HepG2 (cell line): Measurements from ENCODE around the gene TASOR2. TPM values are rescaled to one million over a fixed set of nuclear protein-coding genes. Genes with fewer than 3 reads are reported as not detected.

Experiments
- BCL3 ChIP-seq: sonication (generic); formaldehyde crosslinking; IDR thresholded peaks from 2 replicates; pipeline ENCODE4 v1.5.1; 2020; ENCODE audit warnings: mild to moderate bottlenecking, missing genetic modification reagents, moderate library complexity
- BRD4 ChIP-seq: sonication (generic); formaldehyde crosslinking; IDR thresholded peaks from 2 replicates; pipeline ENCODE4 v1.4.0; 2020; ENCODE audit warnings: missing genetic modification reagents
- FOSL2 ChIP-seq: sonication (generic); formaldehyde crosslinking; IDR thresholded peaks from 2 replicates; pipeline ENCODE4 v1.4.0; 2020; ENCODE audit warnings: missing genetic modification reagents
- HMGXB4 ChIP-seq, 2 experiments: sonication (generic) in 1 of 2; formaldehyde crosslinking in 1 of 2; IDR thresholded peaks; 2 replicates each; pipeline versions ENCODE4 v1.4.0 to v1.6.1; 2018 to 2020; ENCODE audit warnings: missing genetic modification reagents in 2 of 2, borderline replicate concordance in 1 of 2, low read depth in 1 of 2, mild to moderate bottlenecking in 1 of 2, missing biosample characterization in 1 of 2
- HNF4G ChIP-seq, 2 experiments: sonication (generic) in 1 of 2; formaldehyde crosslinking in 1 of 2; IDR thresholded peaks; 2 replicates each; pipeline versions ENCODE4 v1.4.0 to v1.6.1; 2011 to 2020; ENCODE audit warnings: borderline replicate concordance in 2 of 2, low read depth in 2 of 2, mild to moderate bottlenecking in 2 of 2, low read length in 1 of 2, missing genetic modification reagents in 1 of 2, moderate library complexity in 1 of 2
- MEIS2 ChIP-seq: sonication (generic); formaldehyde crosslinking; IDR thresholded peaks from 2 replicates; pipeline ENCODE4 v1.9.0; 2021; ENCODE audit warnings: mild to moderate bottlenecking, missing genetic modification reagents
- NRL ChIP-seq: sonication (generic); formaldehyde crosslinking; IDR thresholded peaks from 2 replicates; pipeline ENCODE4 v1.5.0; 2020; ENCODE audit warnings: missing genetic modification reagents, mild to moderate bottlenecking, moderate library complexity, borderline replicate concordance
- SATB2 ChIP-seq: sonication (generic); formaldehyde crosslinking; IDR thresholded peaks from 2 replicates; pipeline ENCODE4 v1.5.0; 2020; ENCODE audit warnings: missing genetic modification reagents
- SMYD3 ChIP-seq: sonication (generic); formaldehyde crosslinking; IDR thresholded peaks from 2 replicates; pipeline ENCODE4 v1.8.1; 2023; ENCODE audit warnings: mild to moderate bottlenecking, missing genetic modification reagents
- SP5 ChIP-seq: IDR thresholded peaks from 2 replicates; pipeline ENCODE4 v1.6.1; 2016; ENCODE audit warnings: low read depth, borderline replicate concordance
- ZBTB39 ChIP-seq: sonication (generic); formaldehyde crosslinking; IDR thresholded peaks from 2 replicates; pipeline ENCODE4 v1.5.0; 2020; ENCODE audit warnings: missing genetic modification reagents
- ZNF143 ChIP-seq: sonication (generic); formaldehyde crosslinking; IDR thresholded peaks from 2 replicates; pipeline ENCODE4 v1.4.0; 2020; ENCODE audit warnings: missing genetic modification reagents
- ZNF644 ChIP-seq: IDR thresholded peaks from 2 replicates; pipeline ENCODE4 v1.6.1; 2016; ENCODE audit warnings: low read depth
- ZNF710 ChIP-seq: sonication (generic); formaldehyde crosslinking; IDR thresholded peaks from 2 replicates; pipeline ENCODE4 v1.5.0; 2020; ENCODE audit warnings: mild to moderate bottlenecking, missing genetic modification reagents, borderline replicate concordance
- ZNF782 ChIP-seq: sonication (generic); formaldehyde crosslinking; IDR thresholded peaks from 2 replicates; pipeline ENCODE4 v1.4.0; 2020; ENCODE audit warnings: missing genetic modification reagents, mild to moderate bottlenecking, borderline replicate concordance
- ZNF800 ChIP-seq: sonication (generic); formaldehyde crosslinking; IDR thresholded peaks from 2 replicates; pipeline ENCODE4 v1.4.0; 2020; ENCODE audit warnings: missing genetic modification reagents
- ZSCAN29 ChIP-seq: sonication (generic); formaldehyde crosslinking; conservative IDR thresholded peaks from 2 replicates; pipeline ENCODE4 v1.4.0; 2020; ENCODE audit warnings: mild to moderate bottlenecking, missing genetic modification reagents
- polyA plus RNA-seq, 8 experiments: library from polyadenylated mRNA; depleted of rRNA in 3 of 8; stranded (reverse) in 7 of 8; unstranded in 1 of 8; fragments of >200 nt; fragmentation: Illumina TruSeq in 4 of 8; extraction: Trizol in 4 of 8; gene quantifications; 2 replicates each; pipeline versions ENCODE4 v1.2.1 to v1.2.3, GENCODE V29; 2011 to 2016; ENCODE audit warnings: low read depth in 4 of 8, missing spikeins in 1 of 8, mixed read lengths in 1 of 8; ENCODE audit not compliant: insufficient read depth in 1 of 8
- total RNA-seq, 5 experiments: library from RNA; depleted of rRNA; stranded (reverse); fragments of >200 nt; fragmentation: Illumina TruSeq; extraction: Trizol; gene quantifications; 2 replicates each; pipeline ENCODE4 v1.2.3, GENCODE V29; 2016; ENCODE audit warnings: low read depth in 1 of 5

Gene TASOR2
- total and polyA plus RNA-seq, 2 of the 13 experiments (the other 11 are each of a cell fraction or from before 2014, with no cell fraction given): 24.2 to 55.3 TPM

GRCh38 chr10:5658871-5659618, 25.6 kb upstream of the TASOR2 start (continued):
- TF ChIP-seq ZNF800 (CRISPR knock-in tag) (no peak), HMGXB4 (CRISPR knock-in tag; IDR thresholded peaks at IDR 0.05; ENCODE audit: borderline replicate concordance in 1 of 2, low read depth in 1 of 2) (no peak; a peak in 1 of 4 replicates), BRD4 (peak; percentile 49; the same call in 1 of the 2 replicates), HNF4G (IDR thresholded peaks at IDR 0.05; ENCODE audit: borderline replicate concordance, low read depth, low read length) (peak; percentile 59), HNF4G (CRISPR knock-in tag; IDR thresholded peaks at IDR 0.05; ENCODE audit: borderline replicate concordance, low read depth) (no peak), MEIS2 (CRISPR knock-in tag) (peak; percentile 89), SP5 (CRISPR knock-in tag) (peak; percentile 65; the same call in 1 of the 2 replicates), ZNF710 (CRISPR knock-in tag) (no peak), ZSCAN29 (CRISPR knock-in tag) (no peak; the same call in 1 of the 2 replicates), ZNF143 (peak; percentile 28), BCL3 (CRISPR knock-in tag) (0 out of 2 replicates have a peak, but pooled peaks have one; percentile 6), ZBTB39 (CRISPR knock-in tag) (no peak; the same call in 1 of the 2 replicates), SATB2 (CRISPR knock-in tag) (no peak), FOSL2 (CRISPR knock-in tag) (peak; percentile 33), SMYD3 (CRISPR knock-in tag) (no peak), NRL (CRISPR knock-in tag) (peak; percentile 84), ZNF644 (CRISPR knock-in tag) (peak; percentile 49; the same call in 1 of the 2 replicates), ZNF782 (CRISPR knock-in tag) (peak; percentile 15; the same call in 1 of the 2 replicates)
